RWPE1 (cell line): Measurements from ENCODE around the gene VGLL2.

Experiments
- CTCF ChIA-PET: fragments of 350-600 bp; sonication (Branson Sonifier 250); formaldehyde crosslinking; extraction: SDS; loops from one replicate; lab custom pipeline; 2021; lab: Yijun Ruan, JAX
- POLR2A ChIA-PET: fragments of 400-600 bp; formaldehyde crosslinking; extraction: SDS; loops from one replicate; lab custom pipeline; 2020; ENCODE audit warnings: antibody characterized with exemption; ENCODE audit not compliant: low non-redundant PET; lab: Yijun Ruan, JAX
- DNase-seq: peaks from one replicate; pipeline ENCODE4 v3.0.0; 2012; ENCODE audit warnings: low spot score
- H3K27ac ChIP-seq: fragments of 450-650 bp; 2 replicates; pipeline ENCODE4 v1.5.1; 2017
- CTCF ChIP-seq: fragments of 450-650 bp; conservative IDR thresholded peaks from 2 replicates; pipeline ENCODE4 v1.5.1; 2017; ENCODE audit warnings: low read depth, mild to moderate bottlenecking

The VGLL2 gene

GRCh38 chr6:117309611-117310010 is 44.3 kb downstream of the VGLL2 start:
- CTCF ChIA-PET: interaction anchor here (0.6 to 0.7 kb wide), 2 partner anchors 37 to 313 kb away, joined by 3 to 4 read pairs; no protein-coding TSS in a partner anchor
- POLR2A ChIA-PET: no interaction called here
- DNase-seq: no peak
- TF ChIP-seq CTCF: no peak
- H3K27ac ChIP-seq: no peak overlapping the region

GRCh38 chr6:117311310-117311709 is 46.0 kb downstream of the VGLL2 start:
- TF ChIP-seq CTCF: no peak
- POLR2A ChIA-PET: no interaction called here
- no peak overlapping the region for H3K27ac ChIP-seq
- CTCF ChIA-PET: no interaction called here
- DNase-seq: no peak

- TF ChIP-seq CTCF: no peak
- POLR2A ChIA-PET: no interaction called here
- no peak for DNase-seq
- CTCF ChIA-PET: no interaction called here
- H3K27ac ChIP-seq: no peak overlapping the region
These were observed 46.4 kb downstream of the VGLL2 start for GRCh38 chr6:117311726-117312125.

GRCh38 chr6:117317261-117317660 is 51.9 kb downstream of the VGLL2 start:
- POLR2A ChIA-PET: no interaction called here
- H3K27ac ChIP-seq: no peak overlapping the region
- CTCF ChIA-PET: interaction anchor here (0.6 kb wide), 1 partner anchor 421 kb away, joined by 6 read pairs; no protein-coding TSS in a partner anchor
- peak; percentile 29; the same call in 1 of the 2 replicates for TF ChIP-seq CTCF
- peak; percentile 45 for DNase-seq
